WTC11 (cell line): Measurements from ENCODE around the gene ABRAXAS1.

ENCODE experiments used
- ATF2 ChIP-seq: sonication (generic); formaldehyde crosslinking; IDR thresholded peaks from 2 replicates; pipeline ENCODE4 v1.8.1; 2022; ENCODE audit warnings: low read depth, missing genetic modification reagents, borderline replicate concordance
- CTCF ChIP-seq: fragments of 200-600 bp; IDR thresholded peaks from 2 replicates; pipeline ENCODE4 v1.8.0; 2022; ENCODE audit warnings: antibody characterized with exemption
- ESRRA ChIP-seq: sonication (generic); formaldehyde crosslinking; IDR thresholded peaks from 2 replicates; pipeline ENCODE4 v1.8.1; 2022; ENCODE audit warnings: mild to moderate bottlenecking, missing genetic modification reagents, borderline replicate concordance
- FOXK1 ChIP-seq: sonication (generic); formaldehyde crosslinking; IDR thresholded peaks from 2 replicates; pipeline ENCODE4 v1.8.0; 2022; ENCODE audit warnings: mild to moderate bottlenecking, moderate library complexity, missing genetic modification reagents
- FOXP1 ChIP-seq: sonication (generic); formaldehyde crosslinking; IDR thresholded peaks from 2 replicates; pipeline ENCODE4 v1.8.0; 2022; ENCODE audit warnings: missing genetic modification reagents, mild to moderate bottlenecking, moderate library complexity, borderline replicate concordance
- MXD4 ChIP-seq: fragments of 250-450 bp; sonication (Bioruptor Pico); IDR thresholded peaks from 2 replicates; pipeline ENCODE4 v1.8.0; 2021; ENCODE audit warnings: mild to moderate bottlenecking, moderate library complexity, borderline replicate concordance
- RELA ChIP-seq: sonication (generic); formaldehyde crosslinking; IDR thresholded peaks from 2 replicates; pipeline ENCODE4 v1.8.1; 2022; ENCODE audit warnings: missing genetic modification reagents, mild to moderate bottlenecking, borderline replicate concordance
- USF2 ChIP-seq: sonication (generic); formaldehyde crosslinking; IDR thresholded peaks from 2 replicates; pipeline ENCODE4 v1.8.1; 2023; ENCODE audit warnings: mild to moderate bottlenecking, missing genetic modification reagents, moderate library complexity
- ZBTB43 ChIP-seq: sonication (generic); formaldehyde crosslinking; IDR thresholded peaks from 2 replicates; pipeline ENCODE4 v1.8.1; 2023; ENCODE audit warnings: mild to moderate bottlenecking, missing genetic modification reagents
- ZNF281 ChIP-seq: sonication (generic); formaldehyde crosslinking; IDR thresholded peaks from 2 replicates; pipeline ENCODE4 v1.8.0; 2023; ENCODE audit warnings: mild to moderate bottlenecking, missing genetic modification reagents
- ZNF423 ChIP-seq: fragments of 250-450 bp; sonication (Bioruptor Pico); IDR thresholded peaks from 2 replicates; pipeline ENCODE4 v2.1.2; 2022; ENCODE audit warnings: mild to moderate bottlenecking, moderate library complexity
- ZNF512 ChIP-seq: sonication (generic); formaldehyde crosslinking; IDR thresholded peaks from 2 replicates; pipeline ENCODE4 v1.8.1; 2022; ENCODE audit warnings: missing genetic modification reagents, borderline replicate concordance

GRCh38 chr4:83527671-83528070 is 42.8 kb upstream of the ABRAXAS1 start:
- TF ChIP-seq CTCF: no peak
- no peak for TF ChIP-seq ZNF281
- no peak for TF ChIP-seq ZNF512 (CRISPR knock-in tag)
- TF ChIP-seq ESRRA (CRISPR knock-in tag): no peak
- no peak for TF ChIP-seq USF2 (CRISPR knock-in tag)
- no peak for TF ChIP-seq ATF2 (CRISPR knock-in tag)
- no peak for TF ChIP-seq ZBTB43
- TF ChIP-seq FOXK1 (CRISPR knock-in tag): no peak
- no peak for TF ChIP-seq MXD4 (CRISPR knock-in tag)
- no peak for TF ChIP-seq RELA (CRISPR knock-in tag)
- TF ChIP-seq FOXP1 (CRISPR knock-in tag): no peak
- no peak for TF ChIP-seq ZNF423 (CRISPR knock-in tag)
